Trophoblast cell (in vitro differentiated cells and primary cell): ENCODE data around the gene FANCE.
"Not testable (repeated sequence)": the region's sequence is repeated elsewhere in the genome, so short reads cannot be mapped to it uniquely, and the experiment has no call there.

Source experiments
- DNase-seq, 2 donors: peaks; one replicate each; pipeline ENCODE4 v3.0.0-alpha.2; 2016
- H2AFZ ChIP-seq: 2 replicates; pipeline ENCODE4 v1.6.1; 2013; ENCODE audit warnings: low read length, moderate library complexity, mild to moderate bottlenecking; ENCODE audit not compliant: insufficient read depth, poor library complexity
- H2AK5ac ChIP-seq: 2 replicates; pipeline ENCODE4 v1.6.1; 2013; ENCODE audit warnings: mild to moderate bottlenecking, low read length
- H2BK120ac ChIP-seq: 2 replicates; pipeline ENCODE4 v1.6.1; 2013; ENCODE audit warnings: low read length, mild to moderate bottlenecking, moderate library complexity; ENCODE audit not compliant: insufficient read depth, poor library complexity
- H2BK12ac ChIP-seq: 2 replicates; pipeline ENCODE4 v1.6.1; 2013; ENCODE audit warnings: mild to moderate bottlenecking, low read length, moderate library complexity
- H2BK5ac ChIP-seq: 2 replicates; pipeline ENCODE4 v1.6.1; 2013; ENCODE audit warnings: low read length, low read depth, moderate library complexity, mild to moderate bottlenecking; ENCODE audit not compliant: poor library complexity
- H3K14ac ChIP-seq: 2 replicates; pipeline ENCODE4 v1.6.1; 2013; ENCODE audit warnings: mild to moderate bottlenecking, low read length
- H3K18ac ChIP-seq: 2 replicates; pipeline ENCODE4 v1.6.1; 2013; ENCODE audit warnings: mild to moderate bottlenecking, low read length
- H3K23ac ChIP-seq: 2 replicates; pipeline ENCODE4 v1.6.1; 2013; ENCODE audit warnings: low read length
- H3K27ac ChIP-seq: 2 replicates; pipeline ENCODE4 v1.5.1; 2013; ENCODE audit warnings: low read depth, mild to moderate bottlenecking, inconsistent platforms, low read length, moderate library complexity
- H3K27me3 ChIP-seq: 2 replicates; pipeline ENCODE4 v1.6.1; 2013; ENCODE audit warnings: inconsistent platforms, mild to moderate bottlenecking, low read length, moderate library complexity; ENCODE audit not compliant: insufficient read depth
- H3K36me3 ChIP-seq, 2 experiments: 1 replicate in 1 of 2; 2 replicates in 1 of 2; pipeline ENCODE4 v1.6.1; 2013; ENCODE audit warnings: low read length in 2 of 2, mild to moderate bottlenecking in 2 of 2, moderate library complexity in 1 of 2; ENCODE audit not compliant: insufficient read depth in 2 of 2, control insufficient read depth in 1 of 2
- H3K4ac ChIP-seq: 2 replicates; pipeline ENCODE4 v1.6.1; 2013; ENCODE audit warnings: low read depth, mild to moderate bottlenecking, low read length, moderate library complexity
- H3K4me1 ChIP-seq, 2 experiments: 1 replicate in 1 of 2; 2 replicates in 1 of 2; pipeline ENCODE4 v1.6.1; 2013; ENCODE audit warnings: low read length in 2 of 2, mild to moderate bottlenecking in 2 of 2, moderate library complexity in 1 of 2; ENCODE audit not compliant: insufficient read depth in 2 of 2, control insufficient read depth in 1 of 2
- H3K4me2 ChIP-seq: 2 replicates; pipeline ENCODE4 v1.6.1; 2013; ENCODE audit warnings: inconsistent platforms, mild to moderate bottlenecking, low read length, moderate library complexity
- H3K4me3 ChIP-seq: 2 replicates; pipeline ENCODE4 v1.5.1; 2013; ENCODE audit warnings: mild to moderate bottlenecking, low read depth, low read length, inconsistent platforms
- H3K79me1 ChIP-seq: one replicate; pipeline ENCODE4 v1.6.1; 2013; ENCODE audit warnings: low read length
- H3K79me2 ChIP-seq: 2 replicates; pipeline ENCODE4 v1.6.1; 2013; ENCODE audit warnings: low read length, mild to moderate bottlenecking; ENCODE audit not compliant: control insufficient read depth, insufficient read depth, poor library complexity
- H3K9ac ChIP-seq: 2 replicates; pipeline ENCODE4 v1.6.1; 2013; ENCODE audit warnings: mild to moderate bottlenecking, low read length
- H3K9me3 ChIP-seq: 2 replicates; pipeline ENCODE4 v1.6.1; 2013; ENCODE audit warnings: low read depth, mild to moderate bottlenecking, control low read depth, inconsistent platforms, low read length; ENCODE audit not compliant: insufficient read depth
- H4K12ac ChIP-seq: 2 replicates; pipeline ENCODE4 v1.6.1; 2013; ENCODE audit warnings: low read depth, mild to moderate bottlenecking, low read length, moderate library complexity
- H4K8ac ChIP-seq: 2 replicates; pipeline ENCODE4 v1.6.1; 2013; ENCODE audit warnings: low read depth, mild to moderate bottlenecking, low read length, moderate library complexity
- H4K91ac ChIP-seq: one replicate; pipeline ENCODE4 v1.6.1; 2013; ENCODE audit warnings: low read depth, mild to moderate bottlenecking, low read length, moderate library complexity
- WGBS: extraction: QIAGEN DNeasy Blood & Tissue Kit; methylation state at CpG from one replicate; pipeline ENCODE4 v1.1.7; 2013; ENCODE audit warnings: missing lambda C conversion rate; ENCODE audit not compliant: insufficient read length, insufficient coverage; ENCODE audit errors: extremely low coverage; 5-methylcytosine and 5-hydroxymethylcytosine counted together

FANCE gene

DNA sequence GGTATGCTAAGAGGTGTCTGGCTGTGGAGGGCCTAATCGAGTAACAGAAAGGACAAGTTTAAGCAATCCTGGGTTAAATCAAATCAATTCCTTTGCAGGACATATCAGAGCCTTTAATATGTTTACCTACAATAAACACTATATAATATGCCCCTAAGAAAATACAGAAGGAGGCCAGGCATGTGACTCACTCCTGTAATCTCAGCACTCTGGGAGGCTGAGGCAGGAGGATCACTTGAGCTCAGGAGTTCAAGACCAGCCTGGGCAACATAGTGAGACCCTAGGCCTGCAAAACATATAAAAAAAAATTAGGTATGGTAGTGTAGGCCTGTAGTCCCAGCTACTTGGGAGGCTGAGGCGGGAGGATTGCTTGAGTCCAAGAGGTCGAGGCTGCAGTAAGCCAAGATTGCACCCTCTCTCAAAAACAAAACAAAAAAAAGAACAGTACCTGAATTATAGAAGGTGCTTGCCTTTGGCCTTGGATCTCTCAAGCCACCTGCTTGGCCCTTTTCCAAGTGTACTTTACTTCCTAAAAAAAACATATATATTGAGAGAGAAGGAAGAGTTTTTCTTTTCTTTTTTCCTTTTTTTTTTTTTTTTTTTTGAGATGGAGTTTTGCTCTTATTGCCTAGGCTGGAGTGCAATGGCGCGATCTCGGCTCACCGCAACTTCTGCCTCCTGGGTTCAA lies 13.6 kb upstream of the FANCE start:
- not testable (repeated sequence) for H3K18ac ChIP-seq, H3K27ac ChIP-seq, H3K9ac ChIP-seq, H3K4me3 ChIP-seq, H3K27me3 ChIP-seq, H2BK120ac ChIP-seq, H3K4me1 ChIP-seq, H2AK5ac ChIP-seq, H4K8ac ChIP-seq, H2BK5ac ChIP-seq, H3K79me1 ChIP-seq, H3K23ac ChIP-seq, DNase-seq, H3K14ac ChIP-seq, H3K9me3 ChIP-seq, H3K36me3 ChIP-seq, H4K91ac ChIP-seq, H2BK12ac ChIP-seq, H3K79me2 ChIP-seq, H2AFZ ChIP-seq, H3K4me2 ChIP-seq, H3K4ac ChIP-seq, H4K12ac ChIP-seq
- WGBS: no CpG with 5 or more reads among the region's 7 CpGs

DNA sequence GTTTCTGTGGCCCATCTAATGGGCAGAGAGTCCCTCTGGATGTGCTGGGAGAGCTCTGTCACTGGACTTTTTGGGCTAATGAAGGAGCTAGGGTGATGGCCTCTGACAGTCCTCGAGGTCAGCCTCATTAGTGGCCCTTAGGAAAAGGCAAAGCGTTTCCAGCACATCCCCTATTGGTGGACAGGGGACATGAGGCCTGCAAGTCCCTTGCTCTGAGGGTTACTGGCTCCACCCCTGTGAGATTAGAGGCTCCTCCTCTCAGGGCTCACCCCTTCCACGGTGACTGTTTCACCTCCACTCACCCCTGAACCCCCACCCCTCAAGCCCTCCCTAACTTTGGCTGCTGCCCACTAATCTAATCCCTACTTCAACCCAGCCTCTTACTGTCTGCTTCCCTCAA lies 12.8 kb upstream of the FANCE start:
- no peak overlapping the region for H4K91ac ChIP-seq
- H3K36me3 ChIP-seq: no peaks in the 10 kb centered on the region
- WGBS: no CpG with 5 or more reads among the region's 3 CpGs
- H3K27me3 ChIP-seq: no peaks in the 10 kb centered on the region
- DNase-seq: no peak
- no peak overlapping the region for H2BK5ac ChIP-seq
- no peak overlapping the region for H3K27ac ChIP-seq
- H3K79me1 ChIP-seq: no peaks in the 10 kb centered on the region
- no peak overlapping the region for H3K9ac ChIP-seq
- H3K4ac ChIP-seq: no peak overlapping the region
- no peaks in the 10 kb centered on the region for H3K9me3 ChIP-seq
- H3K4me1 ChIP-seq: peaks cover 3 to 4% of the 10 kb centered on the region in 2 experiments
- H3K23ac ChIP-seq: no peak overlapping the region
- H3K14ac ChIP-seq: no peak overlapping the region
- no peak overlapping the region for H3K18ac ChIP-seq
- H2BK12ac ChIP-seq: no peak overlapping the region
- H2BK120ac ChIP-seq: no peak overlapping the region
- no peak overlapping the region for H4K8ac ChIP-seq
- H3K4me3 ChIP-seq: no peak overlapping the region
- no peak overlapping the region for H2AFZ ChIP-seq
- no peak overlapping the region for H3K4me2 ChIP-seq
- H3K79me2 ChIP-seq: no peaks in the 10 kb centered on the region
- no peak overlapping the region for H4K12ac ChIP-seq
- no peak overlapping the region for H2AK5ac ChIP-seq

DNA sequence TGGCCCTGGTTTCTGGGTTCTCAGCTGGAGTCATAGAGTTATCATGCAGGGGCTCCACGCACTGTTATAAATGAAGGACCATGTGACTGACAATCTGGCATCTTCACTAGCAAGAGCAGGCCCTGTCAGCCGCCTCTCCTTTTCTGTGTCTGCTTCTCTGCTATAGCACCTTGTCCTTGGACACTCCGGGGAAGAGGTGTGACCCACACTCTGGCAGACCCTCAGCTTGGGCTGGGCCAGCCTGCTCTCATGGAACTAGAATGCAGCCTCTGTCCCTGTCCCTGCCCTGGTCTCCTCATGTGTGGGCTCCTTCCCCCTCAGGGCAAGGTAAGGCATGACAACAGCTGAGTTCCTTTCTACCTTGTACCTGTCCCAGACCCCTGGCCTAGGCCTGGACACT lies 10.9 kb upstream of the FANCE start:
- Histone ChIP-seq H4K12ac (no peak overlapping the region), H3K4ac (no peak overlapping the region), H3K27me3 (no peaks in the 10 kb centered on the region), H2BK12ac (no peak overlapping the region), H2BK120ac (no peak overlapping the region), H3K9ac (peak overlapping the region; percentile 23), H3K4me3 (no peak overlapping the region), H3K27ac (no peak overlapping the region), H4K8ac (no peak overlapping the region), H3K79me2 (no peaks in the 10 kb centered on the region), H3K9me3 (no peaks in the 10 kb centered on the region), H3K18ac (no peak overlapping the region), H3K79me1 (no peaks in the 10 kb centered on the region), H4K91ac (no peak overlapping the region), H3K36me3 (no peaks in the 10 kb centered on the region), H2AK5ac (no peak overlapping the region), H3K14ac (no peak overlapping the region), H3K4me2 (no peak overlapping the region), H2BK5ac (no peak overlapping the region), H3K23ac (no peak overlapping the region), H3K4me1 (peaks cover 3 to 4% of the 10 kb centered on the region in 2 experiments), H2AFZ (no peak overlapping the region)
- DNase-seq: no peak
- WGBS: no CpG with 5 or more reads among the region's 3 CpGs

DNA sequence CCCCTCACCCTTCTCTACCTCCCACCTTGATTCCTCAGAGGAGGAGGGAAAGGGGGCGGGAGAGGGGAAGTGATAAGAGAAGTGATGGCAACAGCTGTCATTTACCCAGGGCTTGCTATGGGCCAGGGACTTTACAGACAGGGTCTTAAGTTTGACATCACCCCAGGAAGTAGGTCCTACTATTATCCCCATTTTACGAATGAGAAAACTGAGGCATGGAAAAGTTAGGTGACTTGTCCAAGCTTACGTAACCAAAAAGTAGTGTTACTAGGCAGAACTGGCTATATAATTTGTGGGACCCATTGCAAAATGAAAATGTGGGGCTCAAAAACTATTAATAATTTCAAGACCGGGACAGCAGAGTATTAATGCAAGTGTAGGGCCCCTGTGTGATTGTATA lies 10.5 kb upstream of the FANCE start:
- H3K23ac ChIP-seq: no peak overlapping the region
- no peaks in the 10 kb centered on the region for H3K36me3 ChIP-seq
- H3K79me2 ChIP-seq: no peaks in the 10 kb centered on the region
- H3K14ac ChIP-seq: no peak overlapping the region
- H4K12ac ChIP-seq: no peak overlapping the region
- H3K4ac ChIP-seq: no peak overlapping the region
- H3K9ac ChIP-seq: peak overlapping the region; percentile 23
- H3K27ac ChIP-seq: no peak overlapping the region
- WGBS: no CpG with 5 or more reads among the region's 4 CpGs
- no peak overlapping the region for H4K91ac ChIP-seq
- no peak for DNase-seq
- H3K4me1 ChIP-seq: no peaks in the 10 kb centered on the region
- no peak overlapping the region for H2BK5ac ChIP-seq
- H2AK5ac ChIP-seq: no peak overlapping the region
- H3K4me2 ChIP-seq: no peak overlapping the region
- H3K18ac ChIP-seq: no peak overlapping the region
- H4K8ac ChIP-seq: no peak overlapping the region
- no peak overlapping the region for H2AFZ ChIP-seq
- no peak overlapping the region for H3K4me3 ChIP-seq
- no peak overlapping the region for H2BK120ac ChIP-seq
- H3K79me1 ChIP-seq: no peaks in the 10 kb centered on the region
- no peaks in the 10 kb centered on the region for H3K27me3 ChIP-seq
- no peak overlapping the region for H2BK12ac ChIP-seq
- H3K9me3 ChIP-seq: no peaks in the 10 kb centered on the region
